ENCODE data around the gene C15orf61.

Gene C15orf61

DNA sequence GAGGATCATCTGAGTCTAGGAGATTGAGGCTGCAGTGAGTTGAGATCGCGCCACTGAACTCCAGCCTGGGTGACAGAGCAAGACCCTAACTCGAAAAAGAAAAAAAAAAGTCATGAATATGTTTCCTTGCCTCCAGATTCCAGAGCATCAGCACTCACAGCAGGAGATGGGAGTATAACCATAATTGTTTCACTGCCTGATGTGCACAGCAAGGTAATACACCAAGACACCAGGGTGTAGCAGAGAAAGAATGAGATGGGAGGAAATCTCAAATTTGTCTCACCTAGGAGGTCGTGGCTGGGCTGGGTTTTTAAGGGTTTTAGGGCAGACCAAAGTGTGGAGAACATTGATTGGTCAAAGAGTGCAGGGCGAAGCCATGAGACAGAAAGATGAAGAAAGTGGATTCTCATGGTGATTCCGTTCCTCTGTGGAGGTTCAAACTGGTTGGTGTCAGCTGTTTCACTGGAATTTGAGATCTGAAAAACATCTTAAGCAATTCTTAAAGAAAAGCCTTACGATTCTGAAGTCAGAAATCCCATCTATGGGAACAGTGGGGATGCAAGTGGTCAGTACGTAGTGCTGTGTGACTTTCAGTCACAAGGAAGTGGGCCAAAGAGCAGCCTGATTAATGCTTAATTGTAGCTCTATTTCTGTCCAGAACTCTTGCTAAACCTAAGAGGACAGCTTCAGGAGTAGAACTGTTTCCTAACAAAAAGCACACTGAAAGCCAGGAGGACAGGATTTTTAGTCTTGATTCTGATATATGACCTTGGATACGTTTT, 7.8 kb upstream of the C15orf61 start:
- DNase-seq (ENCODE audit: low read depth, low spot score): no peak

DNA sequence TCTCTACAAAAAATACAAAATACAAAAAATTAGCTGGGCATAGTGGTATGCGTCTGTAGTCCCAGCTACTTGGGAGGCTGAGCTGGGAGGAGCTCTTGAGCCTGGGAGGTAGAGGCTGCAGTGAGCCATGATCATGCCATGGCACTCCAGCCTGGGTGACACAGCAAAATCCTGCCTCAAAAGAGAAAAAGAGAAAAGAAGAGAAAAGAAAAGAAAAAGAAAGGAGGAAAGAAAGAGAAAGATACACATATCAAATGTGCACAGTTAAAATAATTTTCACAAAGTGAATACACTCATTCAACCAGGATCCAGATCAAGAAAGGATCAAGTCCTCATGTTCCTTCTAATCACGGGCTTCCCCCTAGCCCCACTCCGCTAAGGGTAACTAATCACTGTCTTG, 5.8 kb upstream of the C15orf61 start:
- DNase-seq (ENCODE audit: low read depth, low spot score): no peak

DNA sequence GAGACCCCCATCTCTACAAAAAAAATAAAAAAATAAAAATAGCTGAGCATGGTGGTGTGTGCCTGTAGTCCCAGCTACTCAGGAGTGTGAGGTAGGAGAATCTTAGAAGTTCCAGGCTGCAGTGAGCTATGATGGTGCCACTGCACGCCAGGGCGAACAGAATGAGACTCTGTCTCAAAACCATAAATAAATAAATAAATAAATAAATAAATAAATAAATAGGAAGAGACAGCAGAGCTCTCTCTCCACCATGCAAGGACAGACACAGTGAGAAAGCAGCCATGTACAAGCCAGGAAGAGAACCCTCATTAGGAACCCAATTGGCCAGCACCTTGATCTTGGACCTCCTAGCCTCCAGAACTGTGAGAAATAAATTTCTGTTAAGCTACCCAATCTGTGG, 5.4 kb upstream of the C15orf61 start:
- no peak for DNase-seq (ENCODE audit: low read depth, low spot score)

DNA sequence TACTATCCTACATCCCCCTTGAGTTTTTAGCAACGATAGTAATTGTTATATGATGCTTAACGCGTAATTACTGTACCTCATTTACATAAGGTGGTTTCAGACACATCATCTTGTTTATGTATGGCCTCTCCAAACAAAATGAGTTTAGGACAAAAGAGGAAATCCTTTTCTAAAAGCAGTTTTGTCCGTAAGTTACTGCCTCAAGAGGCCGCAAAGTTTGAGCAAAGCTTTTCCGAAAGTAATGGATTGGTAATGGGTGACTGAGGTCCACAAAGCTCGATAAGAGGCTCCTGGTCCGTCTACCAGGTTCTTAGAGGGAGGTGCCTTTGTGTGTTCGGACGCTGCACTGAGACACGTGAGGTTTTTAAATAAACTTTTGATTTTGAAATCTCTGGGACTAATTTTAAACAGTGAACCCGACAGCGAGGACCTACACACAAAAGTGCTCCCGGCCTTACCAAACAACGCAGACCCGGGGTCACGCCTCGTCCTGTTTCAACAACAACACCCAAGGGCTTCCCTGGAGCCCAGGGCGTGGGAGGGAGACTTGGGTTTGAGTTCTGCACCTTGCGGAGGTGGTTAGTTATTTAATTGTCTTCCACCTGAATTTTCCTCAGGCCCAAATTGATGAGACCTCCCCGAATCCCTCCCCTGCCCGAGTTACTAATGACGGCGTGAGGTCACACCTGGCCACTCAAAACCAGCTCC, 456 bp upstream of the C15orf61 start:
- DNase-seq (ENCODE audit: low read depth, low spot score): no peak

DNA sequence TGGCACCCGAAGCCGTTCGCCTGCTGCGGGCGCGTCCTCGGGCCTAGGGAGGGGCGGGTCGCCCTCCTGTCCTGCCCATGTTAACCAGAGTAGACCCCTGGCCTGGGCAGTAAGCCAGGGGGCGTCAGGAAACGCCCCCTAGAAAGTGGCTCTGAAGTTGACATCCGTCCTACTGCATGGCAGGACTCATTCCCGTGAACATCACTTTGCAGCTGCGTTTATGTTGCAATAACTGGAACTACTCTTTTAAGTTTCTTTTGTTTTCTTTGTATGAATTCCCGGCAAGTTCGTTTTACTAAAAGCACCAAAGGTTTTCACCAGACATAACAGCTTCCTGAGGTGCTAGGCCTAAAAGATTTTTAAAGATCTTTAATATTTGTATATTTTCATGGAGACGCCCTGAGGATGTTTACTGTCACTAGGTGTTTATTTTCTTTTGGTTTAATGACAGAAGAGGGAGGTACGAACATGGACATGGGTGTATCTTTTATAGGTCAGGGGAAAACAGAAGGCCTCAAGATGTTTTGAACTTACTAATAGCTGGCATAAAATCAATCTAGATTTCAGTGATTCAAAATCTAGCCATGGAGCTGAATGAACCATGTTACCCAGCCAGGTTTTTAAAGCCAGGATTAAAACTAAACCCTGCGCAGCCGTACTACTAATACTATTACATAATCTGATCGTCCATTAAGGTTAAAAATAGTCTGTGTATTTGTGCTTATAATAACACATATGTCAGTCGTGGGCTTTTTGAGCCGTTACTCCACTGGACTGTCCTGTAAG, 1.0 kb downstream of the C15orf61 start:
- DNase-seq (ENCODE audit: low read depth, low spot score): no peak

DNA sequence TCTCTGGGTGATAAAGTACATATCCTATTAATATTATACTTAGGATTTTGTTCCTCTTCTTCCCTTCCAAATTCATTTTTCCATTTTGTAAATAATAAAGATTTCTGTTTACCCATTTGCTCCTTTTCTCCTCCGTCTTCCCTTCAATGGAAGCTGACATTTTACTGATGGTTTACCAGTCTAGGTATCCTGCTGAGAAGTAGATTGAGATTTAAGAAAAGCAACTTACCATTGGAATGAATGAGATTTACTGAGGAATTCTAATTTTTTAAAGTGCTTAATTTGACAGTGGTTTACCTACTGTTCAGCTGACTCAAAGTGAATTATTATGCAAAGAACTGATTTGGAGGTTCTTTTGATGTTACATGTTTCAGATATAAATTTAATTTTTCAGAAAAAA, 2.4 kb downstream of the C15orf61 start:
- no peak for DNase-seq (ENCODE audit: low read depth, low spot score)

DNA sequence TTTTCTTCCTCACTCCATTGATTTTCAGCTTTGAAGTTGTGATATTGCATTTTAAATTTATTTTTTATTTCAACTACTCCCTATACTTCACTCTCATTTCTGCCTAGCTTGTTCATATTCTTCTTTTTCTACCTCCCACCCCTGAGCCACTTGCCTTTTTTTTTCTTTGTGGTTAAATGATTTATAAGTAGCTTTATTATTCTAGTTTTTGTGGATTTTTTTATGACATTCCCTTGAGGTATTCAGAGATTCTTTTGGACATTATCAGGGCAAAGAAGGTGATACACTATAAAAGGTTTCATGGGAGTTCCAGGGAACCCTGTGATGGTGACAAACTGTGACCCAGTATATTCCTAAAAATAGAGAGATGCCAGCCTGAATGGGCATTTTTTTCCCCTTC, 3.3 kb downstream of the C15orf61 start:
- DNase-seq (ENCODE audit: low read depth, low spot score): no peak

DNA sequence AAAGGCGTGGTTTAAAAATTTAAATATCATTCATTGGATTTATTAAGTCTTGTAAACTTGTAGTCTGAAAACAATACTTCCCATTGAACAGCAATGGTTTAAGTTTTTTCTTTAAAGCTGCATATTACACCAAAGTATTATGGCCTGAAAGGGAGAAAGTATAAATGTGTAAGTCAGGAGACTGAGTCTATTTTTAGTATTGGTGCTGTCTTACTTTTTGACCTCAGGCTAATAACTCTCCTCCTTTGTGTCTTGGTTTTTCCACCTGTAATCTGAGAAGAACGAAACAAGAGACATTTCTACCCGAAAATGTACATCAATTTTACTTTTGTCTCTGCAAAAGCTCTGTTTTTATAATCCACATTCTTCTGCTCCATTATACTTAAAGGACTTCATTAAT, 7.6 kb downstream of the C15orf61 start:
- no peak for DNase-seq (ENCODE audit: low read depth, low spot score)

DNA sequence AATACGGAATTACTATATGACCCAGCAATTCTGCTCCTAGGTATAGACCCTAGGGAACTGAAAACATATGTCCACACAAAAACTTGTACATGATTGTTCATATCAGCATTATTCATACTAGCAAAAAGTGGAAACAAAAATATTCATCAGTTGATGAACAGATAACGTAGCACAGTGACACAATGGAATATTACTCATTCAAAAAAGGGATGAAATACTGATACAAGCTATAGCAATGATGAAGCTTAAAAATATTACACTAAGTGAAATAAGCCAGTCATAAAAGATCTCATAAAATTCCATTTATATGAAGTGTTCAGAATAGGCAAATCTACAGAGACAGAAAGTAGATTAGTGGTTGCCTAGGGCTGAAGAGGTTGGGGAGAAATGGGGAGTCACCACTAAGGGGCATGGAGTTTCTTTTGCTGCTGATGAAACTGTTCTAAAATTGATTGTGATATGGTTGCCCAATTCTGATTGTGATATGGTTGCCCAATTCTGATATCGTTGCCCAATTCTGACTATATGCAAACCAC, 10.5 kb downstream of the C15orf61 start:
- DNase-seq (ENCODE audit: low read depth, low spot score): no peak

DNA sequence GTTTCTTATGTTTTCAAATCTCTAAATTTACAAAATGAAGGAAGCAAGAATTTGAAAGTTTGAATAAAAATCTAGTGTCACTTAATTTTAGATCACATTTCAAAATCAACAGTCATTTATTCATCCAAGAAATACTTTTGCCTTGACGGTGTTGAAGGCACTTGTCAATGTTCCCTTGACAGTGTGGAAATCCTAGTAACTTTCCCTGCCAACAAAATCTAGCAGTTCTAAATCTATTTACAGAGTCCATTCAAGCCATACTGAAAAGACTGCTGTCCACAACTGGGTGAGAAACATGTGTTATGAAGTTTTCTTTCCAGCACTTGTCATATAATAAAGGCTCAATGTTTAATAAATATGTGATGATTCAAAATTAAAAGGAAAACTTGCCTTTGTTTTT, 12.9 kb downstream of the C15orf61 start:
- DNase-seq (ENCODE audit: low read depth, low spot score): no peak

DNA sequence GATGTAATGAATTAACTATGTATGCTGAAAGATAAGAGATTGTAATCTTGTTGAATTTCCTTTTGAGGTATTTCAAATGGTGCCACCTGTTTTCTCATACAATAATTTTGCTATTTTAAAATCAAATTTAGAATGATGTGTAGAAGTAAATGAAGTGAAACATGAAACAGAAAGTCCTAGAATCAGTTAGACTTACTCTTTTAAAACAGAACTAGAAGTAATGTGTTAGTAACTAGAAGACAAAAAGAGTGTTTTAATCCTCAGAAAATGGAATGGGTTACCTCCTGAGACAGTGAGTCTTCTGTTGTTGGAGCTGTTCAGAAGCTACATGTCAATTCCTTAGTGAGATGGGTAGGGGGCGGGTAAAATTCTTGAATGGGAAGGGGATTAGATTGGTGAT, 13.4 kb downstream of the C15orf61 start:
- DNase-seq (ENCODE audit: low read depth, low spot score): no peak

DNA sequence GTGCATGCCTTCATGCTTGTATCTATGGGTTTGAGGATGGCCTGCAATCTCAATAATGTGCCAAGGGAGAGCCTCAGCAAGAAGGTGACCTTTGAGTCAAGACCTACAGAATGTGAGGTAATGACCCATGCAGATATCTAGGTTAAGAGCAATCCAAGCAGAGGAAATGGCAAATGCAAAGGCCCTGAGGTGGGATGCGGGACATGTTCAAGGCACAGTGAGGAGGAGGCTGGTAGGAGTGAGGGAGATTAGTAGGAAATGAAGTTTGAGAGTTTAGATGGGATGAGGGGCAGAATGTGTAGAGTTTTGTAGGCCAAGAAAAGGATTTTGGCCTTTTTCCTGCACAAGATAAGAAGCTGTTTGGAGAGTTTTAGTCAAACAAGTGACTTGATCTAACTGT, 16.8 kb downstream of the C15orf61 start:
- DNase-seq (ENCODE audit: low read depth, low spot score): no peak

DNA sequence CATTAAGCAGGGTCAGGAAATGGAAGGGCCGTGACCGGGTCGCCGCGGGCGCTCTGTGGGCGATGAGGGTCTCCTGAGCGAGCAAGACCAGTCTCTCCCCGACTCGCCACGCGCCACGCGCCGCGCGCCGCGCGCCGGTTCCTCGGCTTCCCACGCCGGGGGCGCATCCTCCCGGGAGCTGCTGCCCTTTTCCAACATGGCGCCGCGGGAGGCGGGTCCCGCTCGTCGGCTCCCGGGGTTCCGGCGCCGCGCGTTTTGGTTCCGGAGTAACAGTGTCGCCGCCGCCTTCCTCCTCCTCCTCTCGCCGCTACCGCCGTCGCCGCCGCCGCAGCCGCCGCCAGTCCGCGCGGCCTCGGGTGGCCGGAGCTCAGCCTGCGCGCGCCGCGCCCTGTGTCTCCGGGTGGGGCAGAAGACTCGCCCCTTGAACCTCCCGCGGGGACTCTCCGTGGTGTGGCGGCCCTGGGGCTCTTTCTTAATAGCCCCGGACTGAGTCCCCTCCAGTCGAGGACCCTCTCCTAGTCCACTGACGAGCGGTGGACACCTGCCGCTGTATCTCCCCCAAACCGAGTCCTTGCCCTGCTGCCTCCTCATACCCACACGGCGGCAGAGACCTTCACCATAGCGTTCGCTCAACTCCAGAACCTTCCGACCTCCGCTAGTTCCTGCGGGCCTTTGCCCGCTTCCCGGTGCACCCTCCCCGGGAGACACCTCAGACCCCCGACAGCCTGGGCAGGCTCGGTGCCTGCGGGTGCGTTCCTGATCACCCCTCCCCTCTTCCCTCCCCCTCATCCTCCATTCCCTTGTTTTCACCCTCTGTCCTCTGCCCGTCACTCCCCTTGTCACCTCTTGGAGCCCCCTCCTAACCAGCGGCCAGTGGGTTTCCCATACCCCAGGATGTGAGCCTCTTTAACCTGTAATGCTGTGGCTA, 21.8 kb downstream of the C15orf61 start, which contains the start of gene MAP2K5:
Gene MAP2K5 (plus strand): TSS at position 284 of the 928 bp plus-strand sequence. CDS start 633 bp downstream, at position 917.
- no peak for DNase-seq (ENCODE audit: low read depth, low spot score)

DNA sequence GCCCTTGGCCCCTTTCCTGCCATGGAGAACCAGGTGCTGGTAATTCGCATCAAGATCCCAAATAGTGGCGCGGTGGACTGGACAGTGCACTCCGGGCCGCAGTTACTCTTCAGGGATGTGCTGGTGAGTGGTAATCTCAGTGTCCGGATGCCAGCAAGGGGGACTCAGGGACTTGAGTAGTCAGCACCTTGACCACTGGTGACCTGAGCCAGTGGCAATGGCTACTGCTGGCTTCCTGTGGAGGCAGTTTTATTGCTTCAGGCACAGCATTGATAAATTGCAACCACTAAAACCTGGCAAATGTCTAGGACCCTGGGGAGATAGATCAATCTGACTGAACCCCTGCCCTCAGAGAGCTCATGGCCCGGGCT, 22.4 kb downstream of the C15orf61 start:
- DNase-seq (ENCODE audit: low read depth, low spot score): no peak

DNA sequence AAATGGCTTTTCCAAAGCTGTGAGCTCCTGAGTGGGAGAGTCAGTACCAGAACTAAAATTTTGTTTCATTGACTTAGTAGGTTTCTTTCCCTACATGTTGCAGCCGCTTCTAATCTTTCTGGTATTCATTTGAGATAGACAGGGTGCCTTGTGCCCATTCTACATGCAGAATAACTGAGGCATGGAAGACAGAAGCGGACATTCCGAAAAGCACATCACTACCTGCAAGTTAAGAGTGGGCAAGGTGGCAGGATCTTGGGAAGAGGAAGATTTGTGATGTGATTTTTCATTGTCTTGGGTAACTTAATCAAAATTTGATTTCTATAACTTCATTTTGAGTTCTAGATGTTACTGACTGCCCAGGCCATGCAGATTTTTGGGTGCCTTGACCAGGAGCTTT, 23.5 kb downstream of the C15orf61 start:
- DNase-seq (ENCODE audit: low read depth, low spot score): no peak

DNA sequence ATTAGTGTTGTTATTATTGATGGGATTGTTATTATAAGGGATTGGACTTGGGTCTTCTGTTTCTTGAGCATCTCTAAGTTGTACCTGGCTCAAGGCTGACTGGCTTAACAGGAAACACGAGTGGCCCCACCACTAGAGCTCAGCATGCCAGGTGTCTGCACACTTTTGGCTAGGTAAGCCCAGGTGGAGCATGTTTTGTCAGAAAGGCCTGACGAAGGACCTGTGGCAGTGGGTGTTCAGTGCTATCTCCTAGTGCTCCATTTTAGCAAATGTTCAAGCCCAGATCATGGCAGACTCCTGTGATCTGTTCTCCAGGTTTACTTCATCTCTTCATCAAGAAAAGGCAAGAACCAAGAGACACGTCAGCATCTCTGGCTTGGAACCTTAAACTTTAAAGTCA, 24.9 kb downstream of the C15orf61 start:
- DNase-seq (ENCODE audit: low read depth, low spot score): no peak

DNA sequence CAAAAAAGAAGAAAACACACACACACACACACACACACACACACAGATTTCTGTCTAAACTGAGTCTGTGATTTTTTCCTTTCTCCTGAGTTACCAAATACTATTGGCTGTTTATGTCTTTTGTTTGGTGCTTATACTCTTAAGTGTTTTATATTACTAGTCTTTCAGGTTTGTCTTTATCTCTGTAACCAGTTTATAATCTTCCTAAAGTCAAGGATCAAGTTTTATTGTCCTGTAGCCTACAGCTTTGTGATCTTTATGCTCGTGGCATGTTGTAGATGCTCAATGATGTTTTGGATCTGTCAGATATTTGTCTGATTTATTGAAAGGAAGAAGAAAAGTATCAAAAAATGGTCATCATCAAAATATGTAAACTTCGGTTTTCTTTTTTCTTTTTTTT, 26.1 kb downstream of the C15orf61 start:
- DNase-seq (ENCODE audit: low read depth, low spot score): no peak

DNA sequence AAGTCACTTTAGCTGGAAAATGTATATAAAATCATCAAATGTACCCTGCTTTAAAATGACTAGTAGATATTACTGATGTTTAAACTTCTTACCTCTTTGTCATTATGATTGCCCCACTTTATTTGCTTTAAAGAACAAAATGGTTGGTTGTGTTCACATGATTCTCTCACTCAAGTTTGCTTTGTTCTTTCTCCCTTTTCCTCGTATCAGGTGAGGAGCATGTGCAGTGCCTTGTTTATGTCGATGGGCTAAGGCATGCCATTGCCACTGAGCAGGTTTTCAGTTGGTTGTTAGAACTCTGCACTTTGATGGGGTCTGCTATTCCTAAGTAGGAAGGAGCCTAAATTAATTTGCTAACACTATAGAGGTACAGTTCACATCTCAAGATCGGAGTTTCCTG, 26.9 kb downstream of the C15orf61 start:
- DNase-seq (ENCODE audit: low read depth, low spot score): no peak

DNA sequence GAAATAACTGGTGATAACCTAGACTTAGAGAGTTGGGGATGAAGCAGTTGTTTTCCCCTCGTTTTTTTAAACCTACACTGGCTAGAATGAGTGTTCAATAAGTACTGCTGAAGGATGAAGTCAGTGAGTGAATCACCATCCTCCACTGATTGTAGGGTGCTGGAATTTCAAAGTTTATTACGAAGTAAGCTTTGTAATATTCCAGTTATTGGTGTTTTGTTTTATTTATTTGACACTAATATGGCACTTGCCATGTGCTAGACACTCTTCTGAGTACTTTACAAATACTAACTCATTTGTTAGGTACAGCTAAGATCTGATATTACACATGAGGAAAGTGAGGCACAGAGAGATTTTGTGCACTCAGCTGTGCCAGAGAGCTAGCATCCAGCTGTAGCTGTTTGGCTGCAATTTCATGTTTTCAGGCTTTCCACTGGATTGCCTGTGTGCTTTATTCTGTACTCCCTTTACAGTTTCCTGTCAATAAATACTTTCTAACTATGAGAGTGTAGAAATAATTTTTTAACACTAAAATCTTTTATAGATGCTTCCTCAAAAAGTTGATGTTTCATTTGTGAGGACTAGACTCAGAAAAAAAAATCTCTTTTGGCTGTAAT, 27.4 kb downstream of the C15orf61 start:
- DNase-seq (ENCODE audit: low read depth, low spot score): no peak

DNA sequence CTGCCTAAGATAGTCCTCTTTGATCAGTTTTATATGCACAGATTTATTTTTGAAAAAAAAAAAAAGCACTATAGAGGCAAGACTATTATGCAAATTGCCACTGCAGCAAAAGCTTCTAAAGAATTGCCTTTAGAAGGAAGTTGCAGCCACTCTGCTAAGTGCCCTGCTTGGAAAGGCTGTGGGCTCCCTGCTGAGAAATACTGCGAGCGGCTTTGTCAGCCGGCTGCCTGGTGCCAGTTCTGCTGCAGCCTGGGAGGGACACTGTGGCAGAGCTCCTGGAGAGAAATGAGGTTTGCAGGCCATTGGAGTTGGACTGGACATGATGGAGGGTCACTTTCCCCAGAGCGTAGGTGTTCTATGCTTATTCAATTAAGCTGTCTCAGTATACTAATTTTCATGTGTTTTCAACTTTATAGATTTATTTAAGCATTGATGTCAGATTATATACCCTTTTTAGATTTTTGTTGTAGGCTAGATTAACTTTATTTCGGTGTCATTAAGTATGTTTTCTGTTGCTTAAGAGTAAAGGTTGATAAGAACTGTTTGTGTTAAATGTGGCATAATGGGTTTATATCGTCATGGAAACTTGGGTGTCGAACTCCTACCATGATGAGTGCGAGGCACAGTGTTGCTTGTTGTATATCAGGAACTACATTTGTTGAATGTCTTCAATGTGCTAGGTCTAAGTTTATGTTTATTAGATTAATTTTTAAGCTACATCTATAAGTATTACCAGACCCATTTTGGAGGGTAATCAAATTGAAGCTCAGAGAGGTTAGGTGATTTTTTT, 28.1 kb downstream of the C15orf61 start:
- peak; percentile 78 for DNase-seq (ENCODE audit: low read depth, low spot score)

All from iPS DF 19.7 (cell line).